Neuron (in vitro differentiated cells): ENCODE data around the gene PDZK1IP1.
"Not testable (repeated sequence)": the region's sequence is repeated elsewhere in the genome, so short reads cannot be mapped to it uniquely, and the experiment has no call there.

Experiments used
- H2AFZ ChIP-seq: one replicate; pipeline ENCODE4 v1.6.1; 2013; ENCODE audit warnings: low read depth, mild to moderate bottlenecking, inconsistent platforms, low read length, moderate library complexity
- H3K27me3 ChIP-seq: one replicate; pipeline ENCODE4 v1.6.1; 2013; ENCODE audit warnings: low read length; ENCODE audit not compliant: insufficient read depth
- H3K36me3 ChIP-seq: one replicate; pipeline ENCODE4 v1.6.1; 2013; ENCODE audit warnings: low read length; ENCODE audit not compliant: insufficient read depth
- H3K4me1 ChIP-seq: one replicate; pipeline ENCODE4 v1.6.1; 2013; ENCODE audit warnings: low read length; ENCODE audit not compliant: insufficient read depth
- H3K4me3 ChIP-seq: 2 replicates; pipeline ENCODE4 v1.5.1; 2013; ENCODE audit warnings: mild to moderate bottlenecking, low read length, moderate library complexity
- H3K9me3 ChIP-seq: one replicate; pipeline ENCODE4 v1.6.1; 2013; ENCODE audit warnings: low read length

PDZK1IP1 gene

DNA sequence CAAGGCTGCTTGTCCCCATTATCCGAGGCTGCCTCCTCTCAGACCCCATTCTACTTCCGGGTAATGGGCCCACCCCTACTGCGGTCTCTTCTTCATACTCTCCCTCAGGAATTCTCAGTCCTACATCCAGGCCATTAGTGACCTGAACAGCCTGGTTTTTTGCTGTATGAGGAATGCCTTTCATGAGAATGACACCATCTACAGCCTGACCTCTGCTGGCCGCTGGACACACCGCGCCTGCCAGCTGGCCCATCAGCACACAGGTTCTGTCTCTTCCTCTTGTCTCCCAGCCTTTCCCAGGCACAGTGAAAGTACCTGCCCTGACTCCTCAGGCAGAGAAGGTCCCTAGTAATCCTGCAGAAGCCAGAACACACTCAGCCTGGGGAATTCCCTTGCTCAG lies 46.2 kb downstream of the PDZK1IP1 start:
- not testable (repeated sequence) for H3K4me1 ChIP-seq, H3K27me3 ChIP-seq, H3K36me3 ChIP-seq, H2AFZ ChIP-seq, H3K4me3 ChIP-seq, H3K9me3 ChIP-seq

DNA sequence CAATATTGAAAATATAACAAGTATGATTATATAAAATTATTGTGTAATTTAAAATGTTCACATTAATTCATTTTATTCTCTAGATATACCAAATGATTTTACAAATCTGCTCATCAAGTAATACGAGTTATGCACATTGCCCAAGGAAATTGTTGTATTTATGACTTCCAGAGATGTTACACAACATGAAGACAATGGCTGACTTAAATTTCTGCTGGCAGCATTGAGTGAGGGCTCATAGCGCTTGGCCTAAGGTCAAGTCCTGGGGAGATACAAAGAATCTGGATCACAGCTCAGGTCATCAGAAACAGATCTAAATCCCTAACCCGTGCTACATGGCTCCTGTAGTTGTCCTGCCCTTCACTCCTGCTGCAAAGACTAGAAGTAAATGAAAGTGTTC lies 49.5 kb downstream of the PDZK1IP1 start:
- H2AFZ ChIP-seq, H3K9me3 ChIP-seq: not testable (repeated sequence)

DNA sequence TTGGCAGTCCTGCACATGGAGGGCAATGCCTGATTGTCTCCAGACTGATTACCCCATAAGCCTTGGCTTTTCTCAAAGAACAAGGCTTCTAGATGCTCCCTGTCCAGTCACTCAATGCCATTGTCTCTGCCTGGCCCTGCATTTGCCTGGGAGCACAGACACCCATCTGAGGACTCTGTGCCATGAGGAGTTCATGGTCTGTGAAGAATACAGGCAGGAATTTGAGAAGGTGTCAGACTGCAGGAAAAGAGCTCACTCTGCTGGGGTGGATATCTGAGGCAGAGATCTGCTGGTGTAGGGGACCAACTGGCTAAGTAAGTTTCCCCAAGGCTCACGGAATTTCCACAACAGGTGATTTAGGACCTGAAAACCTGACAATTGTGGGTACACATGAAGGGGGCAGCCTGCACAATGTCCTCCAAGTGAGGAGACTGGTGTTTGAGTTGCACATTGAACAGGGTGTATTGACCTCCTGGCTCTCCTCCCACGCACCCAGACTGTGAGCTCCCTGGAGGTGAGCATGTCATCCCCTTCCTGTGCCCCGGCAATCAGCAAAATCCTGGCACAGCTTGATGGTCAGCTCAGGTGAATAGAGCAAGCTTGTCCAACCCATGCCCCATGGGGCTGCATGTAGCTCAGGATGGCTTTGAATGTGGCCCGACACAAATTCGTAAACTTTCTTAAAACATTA lies 51.8 kb downstream of the PDZK1IP1 start:
- Histone ChIP-seq H3K4me1 (no peaks in the 10 kb centered on the region), H3K36me3 (no peaks in the 10 kb centered on the region), H3K27me3 (peaks cover 3% of the 10 kb centered on the region), H3K4me3 (no peak overlapping the region), H2AFZ (no peak overlapping the region), H3K9me3 (no peaks in the 10 kb centered on the region)

More for the DNA sequence above, 49.5 kb downstream of the PDZK1IP1 start:
- not testable (repeated sequence) for H3K36me3 ChIP-seq, H3K4me3 ChIP-seq, H3K27me3 ChIP-seq, H3K4me1 ChIP-seq

DNA sequence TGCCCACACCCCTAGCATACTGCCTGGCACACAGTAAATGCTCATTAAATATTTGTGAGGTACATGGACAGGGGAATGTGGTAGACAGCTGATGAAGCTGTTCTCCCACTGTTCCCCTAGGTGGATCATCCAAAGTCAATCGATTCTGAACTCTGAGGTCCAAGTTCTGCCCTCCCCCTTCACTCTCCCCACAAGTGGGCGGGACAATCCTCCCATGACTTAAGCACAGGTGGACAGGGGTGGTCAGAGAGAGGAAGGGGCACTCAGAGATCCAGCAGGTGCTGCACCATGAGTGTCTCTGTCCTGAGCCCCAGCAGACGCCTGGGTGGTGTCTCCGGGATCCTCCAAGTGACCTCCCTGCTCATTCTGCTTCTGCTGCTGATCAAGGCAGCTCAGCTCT lies 52.6 kb downstream of the PDZK1IP1 start, which contains the start of gene CYP4A22:
CYP4A22 (plus strand) TSS at position 244 of the 400 bp plus-strand sequence; CDS start at position 289, 45 bp downstream.
- no peak within 1 kb of the TSS for H3K4me3 ChIP-seq
- no peaks in the 10 kb centered on the region for H3K9me3 ChIP-seq
- H2AFZ ChIP-seq, result no peak within 1 kb of the TSS
- peaks cover 3% of the 10 kb centered on the region for H3K27me3 ChIP-seq
- no peaks in the 10 kb centered on the region for H3K36me3 ChIP-seq
- no peaks in the 10 kb centered on the region for H3K4me1 ChIP-seq
